Activated CD4-positive, CD25-positive, alpha-beta regulatory T cell (primary cell): ENCODE data around the gene CD34.
"Not testable (repeated sequence)": the region's sequence is repeated elsewhere in the genome, so short reads cannot be mapped to it uniquely, and the experiment has no call there.

Source experiments
- DNase-seq, 4 experiments: peaks; one replicate each; lab custom pipeline; 2025; lab: John Stamatoyannopoulos, UW

Gene CD34

GRCh38 chr1:207910591-207911354 lies at the start of gene CD34:
Gene CD34 (minus strand): TSS chr1:207911125. CDS start chr1:207911080, 45 bp downstream.
- DNase-seq: no peak

GRCh38 chr1:207960346-207960745 lies 49.4 kb upstream of the CD34 start:
- no peak for DNase-seq

GRCh38 chr1:207959910-207960309 lies 49.0 kb upstream of the CD34 start:
- no peak for DNase-seq

- DNase-seq: no peak
These were observed 48.4 kb upstream of the CD34 start for GRCh38 chr1:207959141-207959825.

- no peak for DNase-seq
These were observed 47.6 kb upstream of the CD34 start for GRCh38 chr1:207958376-207959139.

GRCh38 chr1:207956986-207957385 lies 46.1 kb upstream of the CD34 start:
- DNase-seq: no peak

- no peak for DNase-seq
These were observed 43.2 kb upstream of the CD34 start for GRCh38 chr1:207954104-207954503.

- no peak for DNase-seq
These were observed 42.0 kb upstream of the CD34 start for GRCh38 chr1:207952617-207953542.

- no peak for DNase-seq
These were observed 40.7 kb upstream of the CD34 start for GRCh38 chr1:207951652-207952051.

- no peak for DNase-seq
These were observed 39.8 kb upstream of the CD34 start for GRCh38 chr1:207950750-207951149.

GRCh38 chr1:207949571-207950195 lies 38.8 kb upstream of the CD34 start:
- no peak for DNase-seq

GRCh38 chr1:207948536-207949250 lies 37.8 kb upstream of the CD34 start:
- DNase-seq: no peak

- no peak for DNase-seq
These were observed 35.8 kb upstream of the CD34 start for GRCh38 chr1:207946756-207947155.

- DNase-seq: no peak
These were observed 33.6 kb upstream of the CD34 start for GRCh38 chr1:207944571-207944970.

GRCh38 chr1:207942337-207942741 lies 31.4 kb upstream of the CD34 start:
- not testable (repeated sequence) for DNase-seq

GRCh38 chr1:207941665-207942064 lies 30.7 kb upstream of the CD34 start:
- no peak for DNase-seq

- no peak for DNase-seq
These were observed 27.1 kb upstream of the CD34 start for GRCh38 chr1:207938016-207938415.

- no peak for DNase-seq
These were observed 26.3 kb upstream of the CD34 start for GRCh38 chr1:207937204-207937603.

- DNase-seq: no peak
These were observed 24.2 kb upstream of the CD34 start for GRCh38 chr1:207935166-207935583.

- no peak for DNase-seq
These were observed 22.4 kb upstream of the CD34 start for GRCh38 chr1:207933205-207933800.
